A673 (cell line): ENCODE measurements around the gene VSIG2. TPM values are rescaled to one million over a fixed set of nuclear protein-coding genes. Genes with fewer than 3 reads are reported as not detected.

Source experiments
- BruUV-seq: library from RNA; stranded (reverse); fragments of 400-500 nt; replicated peaks from 2 replicates; lab custom pipeline; 2021; lab: Mats Ljungman, UMichigan
- CTCF ChIA-PET: fragments of 300-600 bp; sonication (Branson Sonifier 250); formaldehyde crosslinking; loops from one replicate; lab custom pipeline; 2022; ENCODE audit warnings: antibody characterized with exemption; lab: Charles Lee
- POLR2A ChIA-PET: fragments of 300-600 bp; sonication (Branson Sonifier 250); formaldehyde crosslinking; loops from one replicate; lab custom pipeline; 2022; ENCODE audit warnings: antibody characterized with exemption; ENCODE audit not compliant: low non-redundant PET; lab: Charles Lee
- DNase-seq: peaks from one replicate; pipeline ENCODE4 v3.0.0-alpha.2; 2015; ENCODE audit warnings: low spot score
- H3K27ac ChIP-seq: fragments of 200-600 bp; sonication (generic); 2 replicates; pipeline ENCODE4 v1.5.1; 2016; ENCODE audit warnings: mixed run types, low read depth, mild to moderate bottlenecking, mixed read lengths, antibody characterized with exemption, low read length; ENCODE audit not compliant: poor library complexity, severe bottlenecking
- H3K27me3 ChIP-seq: fragments of 200-600 bp; sonication (generic); replicated peaks from 2 replicates; pipeline ENCODE4 v1.6.1; 2017; ENCODE audit warnings: mixed run types, low read depth, mild to moderate bottlenecking, mixed read lengths, antibody characterized with exemption, low read length; ENCODE audit not compliant: insufficient read depth, poor library complexity
- H3K36me3 ChIP-seq: fragments of 200-600 bp; sonication (generic); 2 replicates; pipeline ENCODE4 v1.6.1; 2016; ENCODE audit warnings: mixed run types, mild to moderate bottlenecking, mixed read lengths, antibody characterized with exemption, low read length; ENCODE audit not compliant: insufficient read depth, poor library complexity, severe bottlenecking
- H3K4me1 ChIP-seq: fragments of 200-600 bp; sonication (generic); 2 replicates; pipeline ENCODE4 v1.6.1; 2017; ENCODE audit warnings: mixed run types, mild to moderate bottlenecking, mixed read lengths, antibody characterized with exemption, low read length; ENCODE audit not compliant: insufficient read depth, poor library complexity, severe bottlenecking
- H3K4me3 ChIP-seq: fragments of 200-600 bp; sonication (generic); 2 replicates; pipeline ENCODE4 v1.5.1; 2016; ENCODE audit warnings: low read depth, mixed run types, mild to moderate bottlenecking, mixed read lengths, low read length; ENCODE audit not compliant: poor library complexity, severe bottlenecking
- H3K9me3 ChIP-seq: fragments of 200-600 bp; sonication (generic); 2 replicates; pipeline ENCODE4 v1.6.1; 2016; ENCODE audit warnings: mixed run types, low read depth, mild to moderate bottlenecking, mixed read lengths, antibody characterized with exemption, low read length; ENCODE audit not compliant: poor library complexity, severe bottlenecking
- CTCF ChIP-seq: fragments of 300-800, 200-600 bp; sonication (generic); conservative IDR thresholded peaks from 2 replicates; pipeline ENCODE4 v1.5.1; 2017; ENCODE audit warnings: low read depth, mild to moderate bottlenecking, antibody characterized with exemption, low read length, moderate library complexity, mixed read lengths
- EZH2 ChIP-seq: fragments of 200-600 bp; sonication (generic); IDR thresholded peaks from 2 replicates; pipeline ENCODE4 v1.6.1; 2017; ENCODE audit warnings: borderline replicate concordance, low read depth, mild to moderate bottlenecking, mixed read lengths, antibody characterized with exemption, low read length; ENCODE audit not compliant: poor library complexity, severe bottlenecking
- intact Hi-C: fragments of 100-400 bp; cut with micrococcal nuclease; formaldehyde crosslinking; loops from one replicate; pipeline ENCODE4 v1.10.0; 2022; ENCODE audit not compliant: unreplicated experiment
- total RNA-seq: library from RNA; stranded (reverse); gene quantifications from 2 replicates; pipeline ENCODE4 v1.2.3, GENCODE V29; 2021

The VSIG2 gene
- total RNA-seq, 1 experiment from 2014 or later = not detected

GRCh38 chr11:124700028-124700427 is 52.0 kb downstream of the VSIG2 start:
- no peaks in the 10 kb centered on the region for H3K27me3 ChIP-seq
- H3K27ac ChIP-seq = no peak overlapping the region
- DNase-seq = no peak
- no peaks in the 10 kb centered on the region for H3K9me3 ChIP-seq
- intact Hi-C loops = no loop called here
- H3K4me1 ChIP-seq = no peaks in the 10 kb centered on the region
- CTCF ChIA-PET = interaction anchor here (0.6 kb wide), 1 partner anchor 94 kb away, joined by 3 read pairs; no protein-coding TSS in a partner anchor
- TF ChIP-seq CTCF = no peak
- POLR2A ChIA-PET = no interaction called here
- H3K4me3 ChIP-seq = no peak overlapping the region
- no peaks in the 10 kb centered on the region for H3K36me3 ChIP-seq
- no TSS peak for BruUV-seq

- no peak for DNase-seq
- no peak for TF ChIP-seq EZH2
- no peak for TF ChIP-seq CTCF
- Histone ChIP-seq H3K27me3 (no peaks in the 10 kb centered on the region), H3K9me3 (no peaks in the 10 kb centered on the region), H3K4me1 (no peaks in the 10 kb centered on the region), H3K27ac (no peak overlapping the region), H3K36me3 (no peaks in the 10 kb centered on the region), H3K4me3 (no peak overlapping the region)
- BruUV-seq = no TSS peak
- ChIA-PET POLR2A (no interaction called here), CTCF (no interaction called here)
- intact Hi-C loops = no loop called here
Measured at GRCh38 chr11:124699547-124699946, 52.5 kb downstream of the VSIG2 start.

Other genes with a start within 250 kb of the VSIG2 start
- not detected in 2 replicates for gene OR8B12, start 208.6 kb downstream of the VSIG2 start, total RNA-seq
- gene OR8A1, start 182.3 kb downstream of the VSIG2 start, total RNA-seq = not detected in 2 replicates
- not detected in 2 replicates for gene PANX3, start 140.8 kb downstream of the VSIG2 start, total RNA-seq
- 37.8 and 44.4 TPM in 2 replicates for gene TBRG1, start 129.4 kb downstream of the VSIG2 start, total RNA-seq
- 11.2 and 12.0 TPM in 2 replicates for gene SIAE, start 78.5 kb downstream of the VSIG2 start, total RNA-seq
- 22.9 and 25.8 TPM in 2 replicates for gene SPA17, start 78.4 kb downstream of the VSIG2 start, total RNA-seq
- 38.1 and 43.8 TPM in 2 replicates for gene NRGN, start 12.3 kb downstream of the VSIG2 start, total RNA-seq
- gene ESAM, start 10.0 kb upstream of the VSIG2 start, total RNA-seq = 1.2 and 1.5 TPM in 2 replicates
- 31.4 and 33.3 TPM in 2 replicates for gene MSANTD2, start 48.2 kb upstream of the VSIG2 start, total RNA-seq
- gene ROBO3, start 113.2 kb upstream of the VSIG2 start, total RNA-seq = 2.3 and 5.1 TPM in 2 replicates
- not detected in 2 replicates for gene ROBO4, start 145.6 kb upstream of the VSIG2 start, total RNA-seq
- not detected in 2 replicates for gene HEPN1, start 167.0 kb upstream of the VSIG2 start, total RNA-seq
- gene HEPACAM, start 183.8 kb upstream of the VSIG2 start, total RNA-seq = not detected in 2 replicates
- gene CCDC15, start 201.9 kb upstream of the VSIG2 start, total RNA-seq = 4.3 and 5.4 TPM in 2 replicates